Right cardiac atrium (tissue), 5 donors: Measurements from ENCODE around the gene LRRC27. TPM values are rescaled to one million over a fixed set of nuclear protein-coding genes. Genes with fewer than 3 reads are reported as not detected.

Source experiments
- ATAC-seq, 2 donors: fragments of 200-7000 bp; cut with Tn5 transposase; one replicate each; pipeline versions ENCODE4 v1.8.0 to v1.9.1; 2020; ENCODE audit warnings: moderate library complexity in 2 of 2, mild to moderate bottlenecking in 1 of 2
- DNase-seq, 3 donors: peaks; one replicate each; pipeline ENCODE4 v3.0.0-alpha.2; 2020
- H3K27ac ChIP-seq: one replicate; pipeline ENCODE4 v1.5.1; 2013; ENCODE audit warnings: mild to moderate bottlenecking, low read length, control low read depth, moderate library complexity
- H3K27me3 ChIP-seq: one replicate; pipeline ENCODE4 v1.6.1; 2013; ENCODE audit not compliant: control insufficient read depth, insufficient read depth
- H3K4me1 ChIP-seq: one replicate; pipeline ENCODE4 v1.6.1; 2013; ENCODE audit warnings: low read length; ENCODE audit not compliant: control insufficient read depth, insufficient read depth
- H3K4me3 ChIP-seq: one replicate; pipeline ENCODE4 v1.5.1; 2013; ENCODE audit warnings: low read length, control low read depth
- H3K9me3 ChIP-seq: one replicate; pipeline ENCODE4 v1.6.1; 2013; ENCODE audit warnings: low read length; ENCODE audit not compliant: control insufficient read depth
- WGBS: extraction: QIAGEN DNeasy Blood & Tissue Kit; methylation state at CpG from one replicate; pipeline ENCODE4 v1.1.7; 2013; 5-methylcytosine and 5-hydroxymethylcytosine counted together
- intact Hi-C, 4 donors: fragments of 100-400 bp; cut with DNase I; formaldehyde crosslinking; loops; one replicate each; pipeline versions ENCODE4 v1.11.0 to v1.14.0; 2022 to 2023
- polyA plus RNA-seq: library from polyadenylated mRNA; stranded (reverse); fragments of 200-250 nt; gene quantifications from one replicate; pipeline ENCODE4 v1.2.3, GENCODE V29; 2013
- total RNA-seq, 4 donors: library from RNA; stranded (reverse); fragmentation: NEBNext Ultra II Directional; extraction: Animal tissue kit (Norgen Biotek cat#: 25700); gene quantifications; one replicate each; pipeline ENCODE4 v1.2.1, GENCODE V29; 2021
- donor health status: healthy with polysubstance abuse.
- donor health status: DM: no; HTN: yes; CAD: no.
- donor health status: DM: no; HTN: no; CAD: no.
- donor health status: DM: no; HTN: yes; CAD: no; lungs with severe emphysema.
- donor health status: DM: yes; HTN: yes; CAD: no.

Gene LRRC27
- total and polyA plus RNA-seq, 5 donors: 3.7 to 9.3 (median 5.7) TPM

- no peaks in the 10 kb centered on the region for H3K4me1 ChIP-seq
These were observed 67.4 kb downstream of the LRRC27 start for GRCh38 chr10:132399117-132400035.

GRCh38 chr10:132400041-132400546 is 68.1 kb downstream of the LRRC27 start:
- DNase-seq (peak; percentile 7 to 45 (median 36)), ATAC-seq (no peak)
- H3K9me3 ChIP-seq: no peaks in the 10 kb centered on the region
- no peaks in the 10 kb centered on the region for H3K4me1 ChIP-seq
- no peak overlapping the region for H3K27ac ChIP-seq
- no peak overlapping the region for H3K4me3 ChIP-seq
- intact Hi-C loops: no loop called here
- H3K27me3 ChIP-seq: no peaks in the 10 kb centered on the region
- 97% methylated on average over 9 of the region's 9 CpGs for WGBS

More at GRCh38 chr10:132399117-132400035, 67.4 kb downstream of the LRRC27 start:
- no peak overlapping the region for H3K4me3 ChIP-seq
- H3K27ac ChIP-seq: no peak overlapping the region
- intact Hi-C loops: loop anchor here in 1 of 4 donors (10.0 kb wide), 1 partner anchor 245 kb away; no protein-coding TSS in a partner anchor
- ATAC-seq (no peak), DNase-seq (peak; percentile 12 to 61 (median 43))
- WGBS: 94% methylated on average over 27 of the region's 27 CpGs
- H3K27me3 ChIP-seq: no peaks in the 10 kb centered on the region
- H3K9me3 ChIP-seq: no peaks in the 10 kb centered on the region

GRCh38 chr10:132400547-132401151 is 68.7 kb downstream of the LRRC27 start:
- H3K4me1 ChIP-seq: no peaks in the 10 kb centered on the region
- H3K27me3 ChIP-seq: no peaks in the 10 kb centered on the region
- H3K27ac ChIP-seq: no peak overlapping the region
- no peak overlapping the region for H3K4me3 ChIP-seq
- intact Hi-C loops: no loop called here
- WGBS: 67% methylated on average over 17 of the region's 17 CpGs
- no peaks in the 10 kb centered on the region for H3K9me3 ChIP-seq
- ATAC-seq (no peak), DNase-seq (peak; percentile 19 to 62 (median 58))

GRCh38 chr10:132401401-132402118 is 69.6 kb downstream of the LRRC27 start:
- intact Hi-C loops: no loop called here
- H3K9me3 ChIP-seq: no peaks in the 10 kb centered on the region
- no peaks in the 10 kb centered on the region for H3K4me1 ChIP-seq
- DNase-seq (peak in 2 of 3 donors; percentile 57 to 72), ATAC-seq (peak in 1 of 2 donors; percentile 56)
- H3K27me3 ChIP-seq: no peaks in the 10 kb centered on the region
- no peak overlapping the region for H3K27ac ChIP-seq
- no peak overlapping the region for H3K4me3 ChIP-seq
- 85% methylated on average over 20 of the region's 20 CpGs for WGBS

- Histone ChIP-seq H3K27ac (no peak overlapping the region), H3K9me3 (no peaks in the 10 kb centered on the region), H3K4me1 (no peaks in the 10 kb centered on the region), H3K27me3 (no peaks in the 10 kb centered on the region), H3K4me3 (no peak overlapping the region)
- no peak for ATAC-seq
- WGBS: 91% methylated on average over 24 of the region's 24 CpGs
- DNase-seq: peak; percentile 14 to 61 (median 52)
- intact Hi-C loops: no loop called here
These were observed 70.8 kb downstream of the LRRC27 start for GRCh38 chr10:132402781-132403241.

GRCh38 chr10:132403511-132404168 is 71.6 kb downstream of the LRRC27 start:
- DNase-seq: peak; percentile 7 to 42 (median 36)
- Histone ChIP-seq H3K4me1 (no peaks in the 10 kb centered on the region), H3K27me3 (no peaks in the 10 kb centered on the region), H3K27ac (no peak overlapping the region), H3K9me3 (no peaks in the 10 kb centered on the region), H3K4me3 (no peak overlapping the region)
- no peak for ATAC-seq
- 85% methylated on average over 25 of the region's 25 CpGs for WGBS
- intact Hi-C loops: no loop called here

GRCh38 chr10:132404169-132404880 is 72.3 kb downstream of the LRRC27 start:
- Histone ChIP-seq H3K27me3 (no peaks in the 10 kb centered on the region), H3K9me3 (no peaks in the 10 kb centered on the region), H3K27ac (no peak overlapping the region), H3K4me3 (no peak overlapping the region), H3K4me1 (no peaks in the 10 kb centered on the region)
- ATAC-seq (no peak), DNase-seq (peak; percentile 14 to 60 (median 40))
- 88% methylated on average over 32 of the region's 32 CpGs for WGBS
- intact Hi-C loops: no loop called here

- no peaks in the 10 kb centered on the region for H3K9me3 ChIP-seq
- H3K4me1 ChIP-seq: no peaks in the 10 kb centered on the region
- WGBS: 88% methylated on average over 54 of the region's 54 CpGs
- ATAC-seq (no peak), DNase-seq (peak in 1 of 3 donors; percentile 41)
- H3K4me3 ChIP-seq: no peak overlapping the region
- H3K27me3 ChIP-seq: no peaks in the 10 kb centered on the region
- H3K27ac ChIP-seq: no peak overlapping the region
- intact Hi-C loops: no loop called here
These were observed 73.0 kb downstream of the LRRC27 start for GRCh38 chr10:132404911-132405462.

- Histone ChIP-seq H3K9me3 (no peaks in the 10 kb centered on the region), H3K27ac (no peak overlapping the region), H3K4me3 (no peak overlapping the region), H3K27me3 (no peaks in the 10 kb centered on the region), H3K4me1 (no peaks in the 10 kb centered on the region)
- 97% methylated on average over 53 of the region's 53 CpGs for WGBS
- DNase-seq (peak; percentile 17 to 71 (median 47)), ATAC-seq (no peak)
- intact Hi-C loops: no loop called here
These were observed 73.5 kb downstream of the LRRC27 start for GRCh38 chr10:132405463-132405991.
